Measurements from ENCODE around the gene CDK14.

- TF ChIP-seq, protein P1, sequence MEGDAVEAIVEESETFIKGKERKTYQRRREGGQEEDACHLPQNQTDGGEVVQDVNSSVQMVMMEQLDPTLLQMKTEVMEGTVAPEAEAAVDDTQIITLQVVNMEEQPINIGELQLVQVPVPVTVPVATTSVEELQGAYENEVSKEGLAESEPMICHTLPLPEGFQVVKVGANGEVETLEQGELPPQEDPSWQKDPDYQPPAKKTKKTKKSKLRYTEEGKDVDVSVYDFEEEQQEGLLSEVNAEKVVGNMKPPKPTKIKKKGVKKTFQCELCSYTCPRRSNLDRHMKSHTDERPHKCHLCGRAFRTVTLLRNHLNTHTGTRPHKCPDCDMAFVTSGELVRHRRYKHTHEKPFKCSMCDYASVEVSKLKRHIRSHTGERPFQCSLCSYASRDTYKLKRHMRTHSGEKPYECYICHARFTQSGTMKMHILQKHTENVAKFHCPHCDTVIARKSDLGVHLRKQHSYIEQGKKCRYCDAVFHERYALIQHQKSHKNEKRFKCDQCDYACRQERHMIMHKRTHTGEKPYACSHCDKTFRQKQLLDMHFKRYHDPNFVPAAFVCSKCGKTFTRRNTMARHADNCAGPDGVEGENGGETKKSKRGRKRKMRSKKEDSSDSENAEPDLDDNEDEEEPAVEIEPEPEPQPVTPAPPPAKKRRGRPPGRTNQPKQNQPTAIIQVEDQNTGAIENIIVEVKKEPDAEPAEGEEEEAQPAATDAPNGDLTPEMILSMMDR (IDR thresholded peaks at IDR 0.05), result no peak
- no peak for TF ChIP-seq POLR2A (IDR thresholded peaks at IDR 0.05)
Observed at GRCh38 chr7:90972906-90973550, 376.9 kb downstream of the CDK14 start.

Measured in heart left ventricle (tissue), 13 donors.